Measurements from ENCODE around the gene DENND5A.

Gene DENND5A

GRCh38 chr11:9091044-9091922 lies 173.9 kb downstream of the DENND5A start, which contains the start of gene SCUBE2:
Gene SCUBE2 (minus strand): TSS chr11:9091599. CDS start chr11:9091528, 71 bp downstream.
- DNase-seq: no peak
- in situ Hi-C loops (cut with MboI; ENCODE audit: low pct_unique_long_range_greater_than_20kb, low sequenced_read_pairs): no loop called here

DNA sequence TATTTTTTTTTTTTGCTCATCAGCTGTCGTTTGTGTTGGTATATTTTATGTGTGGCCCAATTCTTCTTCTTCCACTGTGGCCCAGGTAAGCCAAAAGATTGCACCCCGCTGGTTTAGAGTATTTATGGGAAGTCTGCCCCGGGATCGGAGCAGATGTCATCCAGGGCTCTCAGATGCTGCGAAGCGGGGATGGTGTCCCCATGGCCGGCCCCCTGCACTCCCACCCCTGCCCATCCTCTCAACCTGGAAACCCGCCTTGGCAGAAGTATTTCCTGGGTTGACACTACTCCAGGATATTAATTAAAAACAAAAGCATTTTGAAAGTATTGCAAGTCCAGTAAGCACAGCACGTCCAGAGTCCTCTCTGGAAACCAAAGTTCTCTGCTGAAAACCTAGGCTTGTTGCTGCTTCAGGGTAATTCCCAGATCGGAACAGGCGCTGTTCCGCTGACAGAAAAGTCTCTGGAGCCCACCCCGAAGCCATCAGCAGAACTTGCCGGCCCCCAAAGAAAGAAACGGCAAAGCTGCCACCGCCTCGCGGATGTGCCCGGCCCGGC lies 174.6 kb downstream of the DENND5A start:
- no peak for DNase-seq
- in situ Hi-C loops (cut with MboI; ENCODE audit: low pct_unique_long_range_greater_than_20kb, low sequenced_read_pairs): no loop called here

GRCh38 chr11:9089636-9090035 lies 175.5 kb downstream of the DENND5A start:
- in situ Hi-C loops (cut with MboI; ENCODE audit: low pct_unique_long_range_greater_than_20kb, low sequenced_read_pairs): no loop called here
- DNase-seq: no peak

DNA sequence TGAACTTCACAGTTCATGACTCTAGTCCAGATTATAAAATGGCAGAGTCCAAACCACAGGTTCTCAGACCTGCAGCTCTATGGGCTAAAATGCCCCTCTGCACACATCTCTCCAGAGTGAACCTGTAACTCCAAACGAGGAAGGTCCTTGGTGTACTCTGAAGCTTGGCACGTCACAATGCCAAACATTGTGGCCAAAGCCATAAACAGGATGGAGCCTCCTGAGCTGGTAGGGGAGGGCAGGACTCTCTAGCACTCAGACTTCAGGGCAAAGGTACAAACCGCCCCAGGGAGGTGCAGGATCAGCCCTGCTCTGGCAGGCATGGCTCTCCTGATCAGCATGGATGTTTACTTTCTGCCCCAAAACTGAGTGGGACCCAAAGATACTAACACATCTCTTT lies 176.1 kb downstream of the DENND5A start:
- no peak for DNase-seq
- in situ Hi-C loops (cut with MboI; ENCODE audit: low pct_unique_long_range_greater_than_20kb, low sequenced_read_pairs): no loop called here

All from KBM-7 (cell line).